ENCODE results near the gene MINDY4.

The MINDY4 gene

DNA sequence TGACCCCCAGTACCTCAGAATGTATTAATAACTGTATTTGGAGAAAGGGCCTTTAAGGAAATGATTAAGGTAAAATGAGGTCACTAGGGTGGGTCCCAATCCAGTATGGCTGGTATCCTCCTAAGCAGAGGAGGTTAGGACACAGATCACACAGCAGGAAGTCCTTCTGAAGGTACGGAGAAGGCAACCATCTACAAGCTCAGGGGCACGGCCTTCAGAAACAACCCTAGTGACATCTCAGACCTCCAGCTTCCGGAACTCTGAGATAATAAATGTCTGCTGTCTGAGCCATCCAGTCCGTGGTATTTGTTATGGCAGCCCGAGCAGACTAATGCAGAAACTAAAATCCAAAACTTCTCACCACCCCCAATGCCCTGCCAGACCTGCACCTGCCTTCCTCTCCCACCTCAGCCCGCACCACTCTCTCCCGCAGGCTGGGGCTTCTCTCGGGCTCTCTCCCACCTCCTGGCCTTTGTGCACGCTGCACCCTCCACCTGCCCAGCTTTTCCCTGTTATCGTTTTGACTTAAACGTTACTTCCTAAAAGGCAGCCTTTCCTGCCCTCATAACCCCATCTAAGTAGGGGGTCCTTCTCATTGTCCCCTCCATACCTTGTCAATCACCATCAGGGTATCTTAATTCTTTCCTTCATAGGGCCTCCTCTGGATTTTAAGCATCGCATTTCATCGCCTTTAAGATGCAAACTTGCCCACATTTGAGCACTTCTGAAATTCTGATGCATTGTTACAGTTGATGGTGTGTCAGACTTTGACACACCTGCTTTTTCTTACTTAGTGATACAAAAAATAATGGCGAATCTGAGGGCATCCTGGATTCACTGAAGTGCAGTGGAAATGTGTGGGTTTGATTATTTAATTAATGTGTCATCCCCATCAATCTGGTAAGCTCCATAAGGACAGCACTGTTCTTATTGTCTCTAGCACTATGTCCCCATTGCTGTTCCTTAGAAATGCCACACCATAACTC, 108.2 kb downstream of the MINDY4 start:
- ATAC-seq (ENCODE audit: low read depth) (no peak), DNase-seq (ENCODE audit: low spot score in 2 of 2) (no peak)
- H3K27me3 Mint-ChIP-seq = peaks cover 2% of the 10 kb centered on the region
- H3K36me3 Mint-ChIP-seq = no peaks in the 10 kb centered on the region
- no peaks in the 10 kb centered on the region for H3K4me1 Mint-ChIP-seq
- H3K4me3 Mint-ChIP-seq = no peak overlapping the region
- H3K27ac Mint-ChIP-seq = no peak overlapping the region
- H3K9me3 Mint-ChIP-seq = no peaks in the 10 kb centered on the region

DNA sequence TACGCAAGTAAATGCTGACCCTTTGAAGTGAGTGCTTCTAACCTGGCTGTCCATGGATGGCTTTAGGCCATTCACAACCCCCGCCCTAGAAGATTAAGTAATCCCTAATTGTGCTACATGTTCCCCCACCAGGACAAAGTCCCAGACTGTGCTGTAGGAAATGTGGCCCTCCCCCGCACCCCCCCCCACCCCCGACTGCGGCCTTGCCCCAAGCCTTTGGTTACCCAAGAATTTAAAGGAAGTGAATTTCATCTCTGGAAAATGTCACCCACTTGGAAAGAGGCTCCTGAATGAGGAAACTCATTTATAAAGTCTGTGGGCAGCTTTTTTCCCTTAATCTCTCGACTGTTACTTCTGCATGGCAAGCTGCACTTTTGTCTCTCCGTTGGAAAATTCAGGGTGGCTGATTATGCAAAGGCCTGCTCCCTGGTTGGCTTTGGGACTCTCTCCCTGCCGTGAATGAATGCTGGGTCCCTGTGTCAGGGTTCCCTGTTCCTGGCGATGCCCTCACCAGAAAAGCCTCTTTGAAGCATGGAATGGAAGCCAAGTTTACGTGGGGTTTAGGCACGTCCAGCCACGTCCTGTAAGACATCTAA, 109.0 kb downstream of the MINDY4 start:
- H3K36me3 Mint-ChIP-seq = no peaks in the 10 kb centered on the region
- peaks cover 2% of the 10 kb centered on the region for H3K27me3 Mint-ChIP-seq
- DNase-seq (ENCODE audit: low spot score in 2 of 2) (no peak), ATAC-seq (ENCODE audit: low read depth) (no peak)
- H3K9me3 Mint-ChIP-seq = no peaks in the 10 kb centered on the region
- no peak overlapping the region for H3K27ac Mint-ChIP-seq
- H3K4me3 Mint-ChIP-seq = no peak overlapping the region
- H3K4me1 Mint-ChIP-seq = no peaks in the 10 kb centered on the region

DNA sequence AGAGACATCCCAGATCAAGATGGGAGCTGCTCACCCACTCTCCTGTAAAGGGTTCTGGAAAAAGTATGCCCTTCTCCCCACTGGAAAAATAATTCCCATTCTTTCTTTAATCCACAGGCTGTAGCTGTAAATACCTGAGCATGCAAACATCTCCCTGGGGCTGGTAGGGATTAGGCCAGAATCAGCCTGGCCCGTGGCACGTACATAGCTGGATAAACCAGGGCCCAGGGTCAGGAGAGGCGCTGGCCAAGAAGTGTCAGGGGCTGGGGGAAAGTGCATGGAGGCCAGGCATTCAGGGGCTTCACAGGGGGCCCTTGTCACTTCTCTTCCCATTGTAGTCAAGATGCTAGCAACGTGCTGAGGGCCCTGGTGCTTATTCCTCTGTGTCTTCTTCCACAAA, 109.7 kb downstream of the MINDY4 start:
- no peak overlapping the region for H3K4me3 Mint-ChIP-seq

DNA sequence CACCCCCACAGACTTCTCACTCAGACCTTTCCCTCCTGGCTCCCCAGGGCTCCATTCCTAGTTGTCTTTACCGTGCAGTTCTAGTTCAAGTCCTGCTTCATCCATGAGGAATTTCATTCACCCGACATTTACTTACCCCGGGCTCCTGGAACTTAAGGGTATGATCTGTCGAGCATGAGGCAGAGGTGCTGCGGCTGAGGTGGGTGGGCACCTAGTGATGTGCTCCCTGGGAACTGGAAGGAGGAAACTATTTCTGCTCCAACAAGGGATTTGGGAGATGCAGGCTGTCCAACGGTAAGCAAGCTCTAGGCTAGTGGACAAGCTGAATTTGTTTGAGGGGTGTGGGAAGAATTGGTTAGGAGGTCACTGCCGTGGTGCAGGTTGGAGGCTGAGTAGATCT, 110.2 kb downstream of the MINDY4 start:
- no peak for DNase-seq (ENCODE audit: low spot score in 2 of 2)
- no peak overlapping the region for H3K4me3 Mint-ChIP-seq
- no peaks in the 10 kb centered on the region for H3K9me3 Mint-ChIP-seq
- peaks cover 2% of the 10 kb centered on the region for H3K27me3 Mint-ChIP-seq
- ATAC-seq (ENCODE audit: low read depth) = no peak
- no peak overlapping the region for H3K27ac Mint-ChIP-seq
- no peaks in the 10 kb centered on the region for H3K36me3 Mint-ChIP-seq
- H3K4me1 Mint-ChIP-seq = no peaks in the 10 kb centered on the region

More for the DNA sequence above, 109.7 kb downstream of the MINDY4 start:
- no peak for ATAC-seq (ENCODE audit: low read depth)
- H3K9me3 Mint-ChIP-seq = no peaks in the 10 kb centered on the region
- no peaks in the 10 kb centered on the region for H3K36me3 Mint-ChIP-seq
- H3K27me3 Mint-ChIP-seq = peaks cover 2% of the 10 kb centered on the region
- H3K27ac Mint-ChIP-seq = no peak overlapping the region
- no peaks in the 10 kb centered on the region for H3K4me1 Mint-ChIP-seq
- DNase-seq (ENCODE audit: low spot score in 2 of 2) = no peak

DNA sequence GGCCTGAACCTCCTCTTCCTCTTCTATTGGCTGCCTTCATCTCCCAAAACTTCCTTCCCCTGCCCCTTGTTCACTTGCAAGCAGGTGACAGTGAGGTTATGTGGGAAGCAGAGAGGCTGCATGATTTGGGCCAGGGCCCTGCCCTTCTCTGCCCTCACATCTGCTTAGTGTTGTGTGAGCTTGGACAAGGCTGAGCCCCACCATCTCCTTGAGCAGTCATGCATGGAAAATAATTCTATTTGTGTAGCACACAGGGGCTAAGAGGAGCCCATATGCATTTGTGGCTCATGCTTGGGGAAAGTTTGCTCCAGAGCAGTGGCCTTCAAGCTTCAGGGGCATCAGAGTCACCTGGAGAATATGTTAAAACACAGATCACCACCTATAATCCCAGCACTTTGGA, 113.7 kb downstream of the MINDY4 start:
- ATAC-seq (ENCODE audit: low read depth) (no peak), DNase-seq (ENCODE audit: low spot score in 2 of 2) (no peak)
- no peaks in the 10 kb centered on the region for H3K9me3 Mint-ChIP-seq
- H3K36me3 Mint-ChIP-seq = no peaks in the 10 kb centered on the region
- no peak overlapping the region for H3K27ac Mint-ChIP-seq
- no peaks in the 10 kb centered on the region for H3K4me1 Mint-ChIP-seq
- H3K27me3 Mint-ChIP-seq = peaks cover 5% of the 10 kb centered on the region
- no peak overlapping the region for H3K4me3 Mint-ChIP-seq

DNA sequence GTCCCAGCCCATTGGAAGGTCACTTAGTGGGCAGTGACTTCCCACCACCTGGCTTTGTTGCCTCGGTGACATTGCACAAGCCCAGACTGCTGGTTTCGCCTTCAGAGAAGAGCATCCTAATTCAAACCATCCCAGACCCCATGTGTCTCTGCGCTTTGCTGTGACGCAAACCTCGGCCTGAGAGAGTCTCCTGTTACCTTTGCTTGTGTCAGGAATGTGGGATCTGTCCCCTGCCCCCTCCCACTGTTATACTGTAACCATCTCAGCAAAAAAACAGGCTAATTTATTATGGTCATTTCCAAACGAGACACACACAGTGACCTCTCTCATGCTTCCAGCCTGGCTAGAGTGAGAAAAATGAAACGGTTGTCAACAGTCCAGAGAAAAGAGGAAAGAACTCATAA, 115.4 kb downstream of the MINDY4 start:
- Mint-ChIP-seq H3K27ac (no peak overlapping the region), H3K4me3 (no peak overlapping the region), H3K36me3 (peaks cover 3% of the 10 kb centered on the region), H3K9me3 (peaks cover 7% of the 10 kb centered on the region), H3K27me3 (peaks cover 4% of the 10 kb centered on the region), H3K4me1 (no peaks in the 10 kb centered on the region)
- ATAC-seq (ENCODE audit: low read depth) (no peak), DNase-seq (ENCODE audit: low spot score in 2 of 2) (no peak)

DNA sequence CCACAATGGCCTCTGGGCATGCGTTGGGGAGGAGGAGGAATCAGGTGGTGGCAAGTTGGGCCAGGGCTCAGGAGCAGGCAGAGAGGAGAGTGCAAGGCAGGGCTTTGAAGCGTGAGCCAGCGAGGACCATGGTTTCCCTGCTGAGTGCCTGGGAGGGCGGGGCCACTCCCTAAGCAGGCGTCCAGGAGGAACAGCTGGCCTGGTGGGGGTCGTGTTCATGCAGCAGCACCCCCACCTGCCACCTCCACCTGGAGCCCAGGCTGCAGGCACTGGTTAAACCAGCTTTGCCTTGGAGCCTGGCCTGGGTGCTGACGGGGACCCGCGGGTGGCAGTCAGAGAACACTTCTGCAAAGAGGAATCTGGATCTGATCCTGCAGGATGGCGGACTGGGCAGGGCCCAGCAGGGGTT, 116.3 kb downstream of the MINDY4 start:
- H3K4me3 Mint-ChIP-seq = no peak overlapping the region
- ATAC-seq (ENCODE audit: low read depth) = no peak
- H3K27me3 Mint-ChIP-seq = peaks cover 5% of the 10 kb centered on the region
- H3K4me1 Mint-ChIP-seq = no peaks in the 10 kb centered on the region
- H3K9me3 Mint-ChIP-seq = peaks cover 7% of the 10 kb centered on the region
- DNase-seq (ENCODE audit: low spot score in 2 of 2) = no peak
- H3K27ac Mint-ChIP-seq = no peak overlapping the region
- peaks cover 3% of the 10 kb centered on the region for H3K36me3 Mint-ChIP-seq

DNA sequence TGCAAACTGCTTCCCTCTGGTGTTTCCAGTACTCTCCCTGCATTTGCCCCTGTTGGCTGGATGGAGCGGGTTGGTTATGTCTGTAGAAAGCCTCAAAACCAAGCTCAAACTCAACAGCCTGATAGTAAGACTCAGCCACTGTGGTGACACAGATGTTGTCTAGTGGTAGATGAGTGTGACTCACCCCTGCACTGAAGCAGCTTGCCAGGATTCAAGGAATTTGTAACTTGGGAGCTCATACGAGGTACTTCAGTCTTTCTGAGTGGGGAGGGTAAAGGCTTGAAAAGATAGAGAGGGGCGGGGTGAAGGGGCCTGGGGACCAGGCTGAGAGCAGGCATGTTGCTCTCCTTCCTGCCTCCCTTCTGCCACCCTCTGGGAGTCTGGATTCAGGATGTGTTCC, 117.5 kb downstream of the MINDY4 start:
- Mint-ChIP-seq H3K9me3 (peaks cover 7% of the 10 kb centered on the region), H3K36me3 (peaks cover 3% of the 10 kb centered on the region), H3K27ac (no peak overlapping the region), H3K27me3 (peaks cover 7% of the 10 kb centered on the region), H3K4me3 (no peak overlapping the region), H3K4me1 (no peaks in the 10 kb centered on the region)
- DNase-seq (ENCODE audit: low spot score in 2 of 2) (no peak), ATAC-seq (ENCODE audit: low read depth) (no peak)

DNA sequence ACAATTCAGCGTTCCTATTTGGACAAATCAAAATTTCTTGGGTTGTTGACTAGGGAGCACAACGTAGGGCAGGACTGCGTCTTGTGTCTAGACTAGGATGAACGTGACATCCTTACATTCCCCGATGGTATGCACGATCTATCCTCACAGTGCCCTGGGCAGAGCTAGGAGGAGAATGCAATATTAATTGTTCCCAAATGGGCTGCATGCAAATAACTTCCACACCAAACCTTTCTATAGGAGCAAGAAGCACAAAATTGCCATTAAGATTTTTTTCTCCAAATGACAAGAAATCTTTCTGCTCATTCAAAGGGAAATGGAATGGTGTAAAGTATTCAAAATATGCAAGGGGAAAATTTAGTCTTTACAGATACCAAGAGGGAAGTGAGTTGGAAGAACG, 119.0 kb downstream of the MINDY4 start:
- Mint-ChIP-seq H3K4me3 (no peak overlapping the region), H3K27ac (no peak overlapping the region), H3K4me1 (no peaks in the 10 kb centered on the region), H3K27me3 (peaks cover 12% of the 10 kb centered on the region), H3K36me3 (peaks cover 3% of the 10 kb centered on the region), H3K9me3 (peaks cover 7% of the 10 kb centered on the region)
- DNase-seq (ENCODE audit: low spot score in 2 of 2) = no peak
- ATAC-seq (ENCODE audit: low read depth) = no peak

DNA sequence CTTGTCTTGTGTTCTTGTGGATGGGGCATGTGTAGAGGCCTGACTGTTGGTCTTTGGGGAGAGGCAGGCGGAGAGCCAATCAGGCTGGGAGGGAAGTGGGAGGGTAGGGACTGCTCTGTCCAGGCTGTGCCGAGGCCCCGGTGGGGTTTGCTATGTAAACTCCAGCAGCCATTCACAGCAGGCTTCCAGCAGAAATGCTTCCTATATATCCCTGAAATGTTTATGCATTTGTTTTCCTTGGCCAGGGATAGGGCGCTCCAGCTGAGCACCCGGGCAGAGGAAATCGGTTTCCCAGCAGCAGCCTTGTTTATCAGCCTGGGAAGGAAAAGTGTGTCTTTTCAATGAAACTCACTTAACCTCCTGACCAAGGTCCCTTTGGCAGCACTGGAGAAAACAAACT, 122.1 kb downstream of the MINDY4 start:
- Mint-ChIP-seq H3K27ac (no peak overlapping the region), H3K27me3 (peaks cover 14% of the 10 kb centered on the region), H3K36me3 (peaks cover 3% of the 10 kb centered on the region), H3K4me1 (no peaks in the 10 kb centered on the region), H3K4me3 (no peak overlapping the region), H3K9me3 (peaks cover 7% of the 10 kb centered on the region)
- ATAC-seq (ENCODE audit: low read depth) (no peak), DNase-seq (ENCODE audit: low spot score in 2 of 2) (no peak)

DNA sequence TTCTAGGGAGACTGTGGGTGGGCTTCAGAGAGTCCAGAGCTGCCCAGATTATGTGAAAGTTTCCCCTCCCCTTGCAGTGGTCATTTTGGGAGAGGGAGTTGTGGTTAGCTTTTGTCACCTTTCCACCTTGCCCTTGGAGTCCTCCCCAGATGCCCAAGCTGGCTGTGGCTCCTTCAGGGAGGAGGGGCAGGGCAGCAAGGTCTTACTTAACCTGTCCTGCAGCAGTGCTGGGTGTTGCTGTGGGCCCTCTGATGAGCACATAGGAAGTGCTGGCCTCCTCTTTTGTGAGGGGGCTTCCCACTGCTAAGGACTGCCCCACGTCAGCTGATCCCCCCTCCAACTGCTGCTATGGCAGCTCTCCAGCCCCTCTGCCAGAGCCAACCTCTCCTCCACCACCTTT, 122.8 kb downstream of the MINDY4 start:
- Mint-ChIP-seq H3K27ac (no peak overlapping the region), H3K36me3 (peaks cover 3% of the 10 kb centered on the region), H3K9me3 (peaks cover 7% of the 10 kb centered on the region), H3K4me1 (no peaks in the 10 kb centered on the region), H3K4me3 (no peak overlapping the region), H3K27me3 (peaks cover 14% of the 10 kb centered on the region)
- ATAC-seq (ENCODE audit: low read depth) (no peak), DNase-seq (ENCODE audit: low spot score in 2 of 2) (no peak)

DNA sequence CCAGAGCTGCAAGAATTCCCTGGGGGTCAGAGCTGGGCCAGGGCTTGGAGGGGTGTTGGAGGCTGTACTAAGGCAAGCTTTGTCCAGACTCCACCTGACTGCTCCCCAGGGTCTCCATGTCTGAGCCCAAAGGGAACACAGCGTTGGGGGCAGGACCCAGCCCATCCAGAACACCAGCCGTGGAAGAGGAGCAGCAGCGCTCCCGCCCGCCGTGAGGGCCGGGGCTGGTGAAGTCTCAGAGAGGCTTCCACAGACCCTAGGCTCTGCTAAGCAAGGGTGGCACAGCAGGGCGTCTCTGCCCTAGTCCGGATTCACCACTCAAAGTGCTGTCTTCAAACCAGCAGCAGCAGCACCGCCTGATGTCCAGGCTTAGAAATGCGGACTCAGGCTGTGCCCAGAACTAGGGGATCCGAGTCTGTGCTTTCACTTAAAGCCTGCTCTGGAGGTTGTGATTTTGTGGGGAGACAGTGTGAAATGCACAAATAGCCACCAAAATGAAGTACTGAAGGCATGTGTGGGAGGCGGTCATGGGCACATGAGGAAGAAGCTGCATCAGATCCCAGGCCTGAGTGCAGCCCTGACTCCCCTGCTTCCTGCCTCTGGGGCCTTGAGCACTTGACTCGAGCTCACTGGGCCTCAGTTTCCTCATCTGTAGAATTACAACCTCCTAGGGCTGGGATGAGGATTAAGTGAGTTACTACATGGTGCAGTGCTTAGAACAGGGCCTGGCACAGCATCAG, 123.8 kb downstream of the MINDY4 start:
- H3K27ac Mint-ChIP-seq = no peak overlapping the region

DNA sequence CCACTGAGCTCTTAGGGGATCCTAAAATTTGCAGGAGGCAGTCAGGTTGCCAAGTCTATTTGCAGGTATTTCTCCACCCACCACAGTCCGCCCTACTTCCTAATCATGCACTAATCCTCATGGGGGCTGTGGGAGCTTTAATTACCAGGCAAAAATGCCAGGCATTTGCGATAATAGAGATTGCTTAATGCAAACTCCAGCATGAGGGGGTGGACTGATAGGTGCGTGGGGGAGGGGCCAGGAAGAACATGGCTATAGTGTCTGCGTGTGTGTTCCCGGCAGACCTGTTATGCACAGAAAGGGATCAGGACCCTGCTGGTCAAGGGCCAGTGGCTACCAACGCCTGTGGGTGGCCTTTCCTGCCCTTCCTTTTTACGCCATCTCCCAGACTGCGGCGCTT, 124.8 kb downstream of the MINDY4 start:
- ATAC-seq (ENCODE audit: low read depth) (no peak), DNase-seq (ENCODE audit: low spot score in 2 of 2) (no peak)
- no peak overlapping the region for H3K4me3 Mint-ChIP-seq
- H3K27ac Mint-ChIP-seq = no peak overlapping the region
- H3K36me3 Mint-ChIP-seq = no peaks in the 10 kb centered on the region
- H3K27me3 Mint-ChIP-seq = peaks cover 17% of the 10 kb centered on the region
- H3K9me3 Mint-ChIP-seq = peaks cover 3% of the 10 kb centered on the region
- H3K4me1 Mint-ChIP-seq = no peaks in the 10 kb centered on the region

More for the DNA sequence above, 123.8 kb downstream of the MINDY4 start:
- no peaks in the 10 kb centered on the region for H3K4me1 Mint-ChIP-seq
- peaks cover 16% of the 10 kb centered on the region for H3K27me3 Mint-ChIP-seq
- peaks cover 3% of the 10 kb centered on the region for H3K36me3 Mint-ChIP-seq
- no peak for DNase-seq (ENCODE audit: low spot score in 2 of 2)
- H3K4me3 Mint-ChIP-seq = no peak overlapping the region
- peaks cover 7% of the 10 kb centered on the region for H3K9me3 Mint-ChIP-seq
- no peak for ATAC-seq (ENCODE audit: low read depth)
